Kidney (tissue), 14 donors: ENCODE data around the gene PPP2R2B. TPM values are rescaled to one million over a fixed set of nuclear protein-coding genes. Genes with fewer than 3 reads are reported as not detected.

Experiments
- DNase-seq, 5 donors: peaks; one replicate each; pipeline ENCODE4 v3.0.0-alpha.2; 2013 to 2020
- FAIRE-seq: peaks from 2 replicates; lab custom pipeline; 2012; peaks lifted over from hg19 to GRCh38; lab: Jason Lieb, UNC
- H3K27ac ChIP-seq, 2 donors: one replicate each; pipeline ENCODE4 v1.7.0; 2013; ENCODE audit warnings: low read depth in 2 of 2, low read length in 2 of 2, inconsistent platforms in 1 of 2
- H3K27me3 ChIP-seq: one replicate; pipeline ENCODE4 v1.7.1; 2013; ENCODE audit warnings: low read length, inconsistent platforms; ENCODE audit not compliant: control insufficient read depth, insufficient read depth
- H3K36me3 ChIP-seq, 3 donors: one replicate each; pipeline versions ENCODE4 v1.7.0 to v1.7.1; 2013; ENCODE audit warnings: low read length in 3 of 3, control low read depth in 1 of 3, inconsistent platforms in 1 of 3; ENCODE audit not compliant: insufficient read depth in 3 of 3, control insufficient read depth in 2 of 3
- H3K4me1 ChIP-seq, 3 donors: one replicate each; pipeline versions ENCODE4 v1.7.0 to v1.7.1; 2013; ENCODE audit warnings: low read length in 3 of 3, inconsistent platforms in 1 of 3, low read depth in 1 of 3; ENCODE audit not compliant: control insufficient read depth in 2 of 3, insufficient read depth in 2 of 3
- H3K4me3 ChIP-seq, 3 donors: one replicate each; pipeline versions ENCODE4 v1.7.0 to v1.8.1; 2013; ENCODE audit warnings: low read length in 3 of 3, control low read depth in 1 of 3, inconsistent platforms in 1 of 3
- H3K9ac ChIP-seq, 3 donors: one replicate each; pipeline versions ENCODE4 v1.7.0 to v1.7.1; 2013; ENCODE audit warnings: low read length in 3 of 3, control low read depth in 1 of 3, inconsistent platforms in 1 of 3
- H3K9me3 ChIP-seq, 3 donors: one replicate each; pipeline versions ENCODE4 v1.7.0 to v1.7.1; 2013; ENCODE audit warnings: low read length in 3 of 3, control low read depth in 1 of 3, inconsistent platforms in 1 of 3; ENCODE audit not compliant: control insufficient read depth in 2 of 3, insufficient read depth in 1 of 3
- intact Hi-C: fragments of 100-400 bp; cut with DNase I; formaldehyde crosslinking; loops from one replicate; pipeline ENCODE4 v1.11.1; 2022
- polyA plus RNA-seq: library from polyadenylated mRNA; stranded (reverse); fragments of 350-450 nt; fragmentation: Illumina TruSeq; extraction: RNeasy Lipid Tissue Mini Kit (QIAGEN cat#74804); gene quantifications from one replicate; pipeline ENCODE4 v1.2.3, GENCODE V29; 2014; ENCODE audit warnings: low read depth, low replicate concordance; ENCODE audit not compliant: insufficient read depth
- total RNA-seq: library from RNA; stranded (reverse); fragmentation: NEBNext Ultra II Directional; extraction: Animal tissue kit (Norgen Biotek cat#: 25700); gene quantifications from one replicate; pipeline ENCODE4 v1.2.1, GENCODE V29; 2021
- TF ChIP-seq, protein P1 (sequence below): IDR thresholded peaks from 3 replicates; pipeline ENCODE4 v1.5.1; 2012; ENCODE audit warnings: mild to moderate bottlenecking, moderate library complexity, borderline replicate concordance; ENCODE audit not compliant: insufficient read depth; ENCODE audit errors: extremely low read depth
- donor health status: control.
- donor health status: control.
- donor health status: control.
- donor health status: control.
- donor health status: control.
- donor health status: DM: yes; HTN: yes; CAD: no.
- donor health status: Normal renal cell carcinoma (clear cell type).

PPP2R2B gene
- total and polyA plus RNA-seq, 2 donors from 2014 or later, result 4.0 to 8.2 TPM

DNA sequence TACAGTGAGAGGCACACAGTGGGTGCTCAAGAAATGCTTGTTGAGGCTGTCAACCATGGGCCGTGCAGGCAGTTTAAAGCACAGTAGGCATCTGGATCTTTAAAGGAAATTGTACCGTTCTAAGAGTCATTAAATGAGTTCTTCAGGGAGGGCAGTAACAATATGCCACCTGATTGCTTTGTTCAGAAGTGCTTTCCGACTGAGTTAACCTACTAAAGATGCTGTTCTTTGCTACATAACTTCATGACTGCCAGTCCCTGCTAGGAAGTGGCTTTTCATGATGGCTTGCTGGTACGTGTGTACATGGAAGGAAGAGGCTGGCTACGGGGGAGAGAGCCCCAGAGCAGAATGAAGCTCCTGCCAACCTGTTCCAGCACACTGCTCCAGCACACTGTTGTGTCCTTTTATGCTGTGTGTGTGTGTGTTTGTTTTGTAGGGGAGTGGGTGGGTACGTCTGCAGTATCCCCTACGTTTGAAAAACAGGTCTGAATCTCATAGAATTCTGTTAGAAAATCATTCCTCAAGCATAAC is 41.9 kb upstream of the PPP2R2B start:
- TF ChIP-seq, protein P1, sequence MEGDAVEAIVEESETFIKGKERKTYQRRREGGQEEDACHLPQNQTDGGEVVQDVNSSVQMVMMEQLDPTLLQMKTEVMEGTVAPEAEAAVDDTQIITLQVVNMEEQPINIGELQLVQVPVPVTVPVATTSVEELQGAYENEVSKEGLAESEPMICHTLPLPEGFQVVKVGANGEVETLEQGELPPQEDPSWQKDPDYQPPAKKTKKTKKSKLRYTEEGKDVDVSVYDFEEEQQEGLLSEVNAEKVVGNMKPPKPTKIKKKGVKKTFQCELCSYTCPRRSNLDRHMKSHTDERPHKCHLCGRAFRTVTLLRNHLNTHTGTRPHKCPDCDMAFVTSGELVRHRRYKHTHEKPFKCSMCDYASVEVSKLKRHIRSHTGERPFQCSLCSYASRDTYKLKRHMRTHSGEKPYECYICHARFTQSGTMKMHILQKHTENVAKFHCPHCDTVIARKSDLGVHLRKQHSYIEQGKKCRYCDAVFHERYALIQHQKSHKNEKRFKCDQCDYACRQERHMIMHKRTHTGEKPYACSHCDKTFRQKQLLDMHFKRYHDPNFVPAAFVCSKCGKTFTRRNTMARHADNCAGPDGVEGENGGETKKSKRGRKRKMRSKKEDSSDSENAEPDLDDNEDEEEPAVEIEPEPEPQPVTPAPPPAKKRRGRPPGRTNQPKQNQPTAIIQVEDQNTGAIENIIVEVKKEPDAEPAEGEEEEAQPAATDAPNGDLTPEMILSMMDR, result no peak
- Histone ChIP-seq H3K27me3 (no peaks in the 10 kb centered on the region), H3K36me3 (no peaks in the 10 kb centered on the region), H3K9ac (no peak overlapping the region), H3K4me1 (no peaks in the 10 kb centered on the region), H3K9me3 (no peaks in the 10 kb centered on the region), H3K4me3 (no peak overlapping the region), H3K27ac (no peak overlapping the region)
- DNase-seq (peak in 2 of 5 donors; percentile 5 to 10), FAIRE-seq (no peak)
- intact Hi-C loops, result no loop called here

DNA sequence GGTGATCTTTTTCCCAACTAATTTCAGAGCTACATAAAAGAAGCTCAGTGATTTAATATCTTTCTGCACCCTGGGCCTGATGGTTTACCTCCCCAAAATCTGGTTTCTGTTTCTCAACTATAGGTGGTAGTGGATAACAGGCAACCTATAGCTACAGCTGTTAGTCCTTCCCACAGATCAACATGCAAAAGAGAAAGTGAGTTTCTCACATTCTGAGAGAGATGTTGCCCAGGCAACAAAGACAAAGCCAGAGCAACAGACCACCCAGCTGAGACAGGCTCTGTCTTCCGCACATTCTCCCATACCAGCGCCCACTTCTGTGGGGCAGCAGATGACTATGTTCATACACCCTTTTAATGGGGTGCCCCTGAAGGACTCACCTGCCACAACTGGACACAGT is 40.7 kb upstream of the PPP2R2B start:
- DNase-seq, result peak in 3 of 5 donors; percentile 56 to 65 (median 60)
- no peaks in the 10 kb centered on the region for H3K9me3 ChIP-seq
- no peaks in the 10 kb centered on the region for H3K27me3 ChIP-seq
- no peak overlapping the region for H3K4me3 ChIP-seq
- no peaks in the 10 kb centered on the region for H3K36me3 ChIP-seq
- no peak overlapping the region for H3K9ac ChIP-seq
- no peak overlapping the region for H3K27ac ChIP-seq
- TF ChIP-seq, protein P1, result no peak
- no peaks in the 10 kb centered on the region for H3K4me1 ChIP-seq
- intact Hi-C loops, result no loop called here
- no peak for FAIRE-seq

DNA sequence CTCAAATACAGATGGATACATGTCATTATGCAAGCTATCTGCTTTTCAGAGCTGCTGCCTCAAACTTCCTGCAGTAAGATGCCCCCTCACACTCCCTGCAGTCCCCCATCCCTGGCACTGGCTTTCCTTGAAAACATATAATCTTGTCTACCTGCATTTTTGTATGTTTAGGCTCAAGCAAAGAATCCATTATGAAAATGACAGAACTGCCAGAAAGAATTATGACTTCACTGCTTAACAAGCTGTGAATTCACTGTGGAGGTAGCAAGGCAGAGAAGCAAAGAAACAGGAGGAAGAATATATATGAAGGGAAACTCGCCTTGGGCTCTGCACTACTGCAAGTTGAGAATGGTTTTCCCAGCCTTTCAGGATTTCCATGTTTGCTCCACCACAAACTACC is 39.4 kb upstream of the PPP2R2B start:
- FAIRE-seq, result no peak
- H3K4me1 ChIP-seq, result no peaks in the 10 kb centered on the region

More for the DNA sequence above, 39.4 kb upstream of the PPP2R2B start:
- TF ChIP-seq, protein P1, result no peak
- no peak overlapping the region for H3K9ac ChIP-seq
- H3K4me3 ChIP-seq, result no peak overlapping the region
- no peaks in the 10 kb centered on the region for H3K9me3 ChIP-seq
- intact Hi-C loops, result no loop called here
- no peaks in the 10 kb centered on the region for H3K27me3 ChIP-seq
- no peaks in the 10 kb centered on the region for H3K36me3 ChIP-seq
- peak in 1 of 5 donors; percentile 0 for DNase-seq
- no peak overlapping the region for H3K27ac ChIP-seq
